Measurements from ENCODE around the gene BLTP3A.

BLTP3A gene

DNA sequence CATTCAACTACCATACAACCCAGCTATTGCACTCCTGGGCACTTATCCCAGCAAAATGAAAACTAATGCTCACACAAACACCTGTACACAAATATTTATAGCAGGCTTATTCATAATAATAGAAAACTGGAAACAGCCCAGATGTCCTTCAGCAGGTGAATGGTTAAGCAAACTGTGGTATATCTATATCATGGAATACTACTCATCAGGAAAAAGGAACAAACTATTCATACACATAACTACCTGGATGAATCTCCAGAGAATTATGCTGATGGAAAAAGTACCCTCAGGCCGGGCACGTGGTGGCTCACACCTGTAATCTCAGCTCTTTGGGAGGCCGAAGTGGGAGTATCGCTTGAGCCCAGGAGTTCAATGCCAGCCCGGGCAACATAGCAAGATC, 3.8 kb upstream of the BLTP3A start:
- TF ChIP-seq, protein P1, sequence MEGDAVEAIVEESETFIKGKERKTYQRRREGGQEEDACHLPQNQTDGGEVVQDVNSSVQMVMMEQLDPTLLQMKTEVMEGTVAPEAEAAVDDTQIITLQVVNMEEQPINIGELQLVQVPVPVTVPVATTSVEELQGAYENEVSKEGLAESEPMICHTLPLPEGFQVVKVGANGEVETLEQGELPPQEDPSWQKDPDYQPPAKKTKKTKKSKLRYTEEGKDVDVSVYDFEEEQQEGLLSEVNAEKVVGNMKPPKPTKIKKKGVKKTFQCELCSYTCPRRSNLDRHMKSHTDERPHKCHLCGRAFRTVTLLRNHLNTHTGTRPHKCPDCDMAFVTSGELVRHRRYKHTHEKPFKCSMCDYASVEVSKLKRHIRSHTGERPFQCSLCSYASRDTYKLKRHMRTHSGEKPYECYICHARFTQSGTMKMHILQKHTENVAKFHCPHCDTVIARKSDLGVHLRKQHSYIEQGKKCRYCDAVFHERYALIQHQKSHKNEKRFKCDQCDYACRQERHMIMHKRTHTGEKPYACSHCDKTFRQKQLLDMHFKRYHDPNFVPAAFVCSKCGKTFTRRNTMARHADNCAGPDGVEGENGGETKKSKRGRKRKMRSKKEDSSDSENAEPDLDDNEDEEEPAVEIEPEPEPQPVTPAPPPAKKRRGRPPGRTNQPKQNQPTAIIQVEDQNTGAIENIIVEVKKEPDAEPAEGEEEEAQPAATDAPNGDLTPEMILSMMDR (IDR thresholded peaks at IDR 0.05; ENCODE audit: unreplicated experiment in 3 of 3), result no peak
- Mint-ChIP-seq H3K4me1 (peaks cover 11% of the 10 kb centered on the region), H3K4me3 (no peak overlapping the region), H3K27ac (no peak overlapping the region), H3K36me3 (ENCODE audit: low read depth) (no peaks in the 10 kb centered on the region), H3K27me3 (ENCODE audit: low read depth) (no peaks in the 10 kb centered on the region), H3K9me3 (peaks cover 4% of the 10 kb centered on the region)

DNA sequence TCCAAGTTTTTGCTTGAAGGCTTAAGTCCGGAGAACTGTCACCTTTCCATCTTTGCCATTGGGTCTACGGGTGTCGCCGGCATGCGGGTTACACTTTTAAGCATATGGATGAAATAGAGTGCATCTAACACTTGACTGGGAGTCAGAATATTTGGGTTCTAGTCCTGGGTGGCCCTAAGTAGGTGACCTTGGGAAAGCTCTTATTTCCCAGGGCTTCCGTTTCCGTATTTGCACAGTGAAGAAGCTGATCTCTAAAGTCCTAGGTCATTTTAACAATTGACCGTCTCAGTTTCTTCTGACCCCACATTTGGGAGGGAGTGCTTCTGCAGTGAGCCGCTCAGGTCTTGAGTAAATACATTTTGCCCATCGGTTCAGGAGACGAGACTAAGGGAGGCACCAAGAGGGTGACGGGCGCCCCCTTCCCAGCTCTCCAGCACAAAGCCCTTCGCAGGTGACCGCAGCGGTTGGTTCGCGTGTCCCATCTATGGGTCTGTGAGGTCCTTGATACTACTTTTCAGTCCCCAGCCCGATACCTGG, 651 bp upstream of the BLTP3A start:
- H3K27me3 Mint-ChIP-seq (ENCODE audit: low read depth), result no peaks in the 10 kb centered on the region
- H3K4me1 Mint-ChIP-seq, result peaks cover 22% of the 10 kb centered on the region
- peak overlapping the region; percentile 95 to 97 (median 96) for H3K4me3 Mint-ChIP-seq
- H3K36me3 Mint-ChIP-seq (ENCODE audit: low read depth), result no peaks in the 10 kb centered on the region
- H3K27ac Mint-ChIP-seq, result peak overlapping the region; percentile 77 to 97 (median 95)
- peaks cover 4% of the 10 kb centered on the region for H3K9me3 Mint-ChIP-seq
- TF ChIP-seq, protein P1 (IDR thresholded peaks at IDR 0.05; ENCODE audit: unreplicated experiment in 3 of 3), result no peak

DNA sequence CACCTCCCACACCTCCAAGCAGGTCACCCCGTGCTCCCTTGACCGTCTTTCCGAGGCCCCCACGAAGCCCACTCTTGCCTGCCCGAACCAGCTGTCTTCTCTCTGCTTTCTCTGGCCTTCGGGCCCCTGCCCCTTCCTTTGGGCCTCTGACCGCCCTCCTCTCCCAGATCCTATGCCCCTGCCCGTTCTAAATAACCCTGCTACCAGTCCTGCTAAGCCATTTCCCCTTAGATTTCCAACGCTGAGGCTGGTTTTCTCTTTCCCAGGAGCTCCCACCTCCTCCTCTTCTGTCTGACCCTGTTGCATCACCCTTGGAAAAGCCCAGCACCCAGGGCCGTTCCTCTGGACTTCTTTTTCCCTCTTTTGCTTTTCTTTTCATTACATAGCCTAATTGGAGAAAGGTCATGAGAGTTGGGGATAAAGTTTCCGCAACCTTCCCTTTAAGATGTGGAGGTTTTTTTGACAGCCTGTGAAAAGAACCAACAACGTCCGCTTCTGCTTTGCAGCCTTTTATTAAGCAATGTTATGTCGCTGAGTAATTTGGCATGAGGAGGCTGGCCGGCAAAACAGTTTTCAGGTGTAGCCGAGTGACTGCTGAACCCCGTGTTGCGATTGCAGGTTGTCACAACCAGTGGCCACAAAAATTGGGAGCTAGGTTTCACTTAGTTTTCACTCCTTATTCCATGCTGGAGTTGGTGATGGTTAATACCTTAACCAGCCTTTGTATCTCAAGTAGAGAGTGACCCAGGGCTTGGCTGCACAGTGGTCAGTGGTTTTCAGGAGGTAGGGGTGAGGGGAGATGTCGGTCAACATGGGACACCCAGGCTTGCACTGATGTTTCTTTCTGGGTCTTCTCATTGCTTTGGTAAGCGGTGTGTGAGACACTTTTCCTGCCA, 970 bp downstream of the BLTP3A start:
- no peaks in the 10 kb centered on the region for H3K9me3 Mint-ChIP-seq
- TF ChIP-seq, protein P1 (IDR thresholded peaks at IDR 0.05; ENCODE audit: unreplicated experiment in 3 of 3), result no peak
- H3K4me1 Mint-ChIP-seq, result peaks cover 22% of the 10 kb centered on the region
- H3K27me3 Mint-ChIP-seq (ENCODE audit: low read depth), result no peaks in the 10 kb centered on the region
- no peaks in the 10 kb centered on the region for H3K36me3 Mint-ChIP-seq (ENCODE audit: low read depth)
- H3K27ac Mint-ChIP-seq, result peak overlapping the region; percentile 86 to 97 (median 95)
- peak overlapping the region; percentile 95 to 97 (median 96) for H3K4me3 Mint-ChIP-seq

DNA sequence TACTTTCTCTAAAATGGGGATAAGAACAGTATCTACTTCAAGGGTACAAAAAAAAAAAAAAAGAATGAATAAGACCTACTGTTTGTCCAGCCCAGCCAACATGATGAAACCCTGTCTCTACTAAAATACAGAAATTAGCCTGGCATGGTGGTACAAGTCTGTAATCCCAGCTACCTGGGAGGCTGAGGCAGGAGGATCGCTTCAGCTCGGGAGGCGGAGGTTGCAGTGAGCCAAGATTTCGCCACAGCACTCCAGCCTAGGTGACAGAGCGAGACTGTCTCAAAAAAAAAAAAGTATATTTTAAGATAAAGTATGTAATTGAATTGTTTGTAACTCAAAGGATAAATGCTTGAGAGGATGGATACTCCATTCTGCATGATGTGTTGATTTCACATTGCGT, 2.0 kb downstream of the BLTP3A start:
- no peaks in the 10 kb centered on the region for H3K27me3 Mint-ChIP-seq (ENCODE audit: low read depth)
- no peaks in the 10 kb centered on the region for H3K36me3 Mint-ChIP-seq (ENCODE audit: low read depth)
- TF ChIP-seq, protein P1 (IDR thresholded peaks at IDR 0.05; ENCODE audit: unreplicated experiment in 3 of 3), result no peak
- peaks cover 22% of the 10 kb centered on the region for H3K4me1 Mint-ChIP-seq
- no peaks in the 10 kb centered on the region for H3K9me3 Mint-ChIP-seq
- H3K27ac Mint-ChIP-seq, result peak overlapping the region in 1 of 3 experiments; percentile 95
- H3K4me3 Mint-ChIP-seq, result peak overlapping the region; percentile 95 to 97 (median 96)

DNA sequence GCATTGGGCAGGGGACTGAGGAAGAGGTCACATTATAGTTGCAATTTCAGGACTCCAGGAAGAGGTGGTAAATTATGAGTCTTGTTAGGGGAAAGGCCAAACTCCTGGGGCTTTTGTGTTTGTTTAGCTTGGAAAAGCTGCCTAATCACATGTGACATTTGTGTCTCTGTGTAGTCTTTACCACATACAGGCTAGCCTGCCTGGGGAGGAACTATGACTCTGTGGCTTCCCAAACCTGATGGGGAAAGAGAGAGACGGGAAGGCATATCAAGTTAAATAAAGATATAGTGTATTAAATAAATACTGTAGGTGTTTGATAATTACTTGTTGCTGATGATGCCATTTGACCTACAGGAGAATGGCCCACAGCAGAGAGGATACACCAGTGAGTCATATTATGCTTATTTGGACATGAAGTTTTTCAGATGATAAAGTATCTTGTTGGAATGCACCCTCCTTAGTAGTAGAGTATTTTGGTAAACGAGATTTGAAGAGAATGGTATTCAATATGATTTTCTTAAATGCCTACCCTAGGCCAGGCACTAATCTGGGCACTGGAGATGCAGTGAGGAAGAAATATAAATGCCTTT, 4.0 kb downstream of the BLTP3A start:
- no peaks in the 10 kb centered on the region for H3K9me3 Mint-ChIP-seq
- H3K27me3 Mint-ChIP-seq (ENCODE audit: low read depth), result no peaks in the 10 kb centered on the region
- TF ChIP-seq, protein P1 (IDR thresholded peaks at IDR 0.05; ENCODE audit: unreplicated experiment in 3 of 3), result no peak
- no peak overlapping the region for H3K27ac Mint-ChIP-seq
- H3K4me3 Mint-ChIP-seq, result no peak overlapping the region
- H3K36me3 Mint-ChIP-seq (ENCODE audit: low read depth), result no peaks in the 10 kb centered on the region
- peaks cover 19% of the 10 kb centered on the region for H3K4me1 Mint-ChIP-seq
